Activated CD4-positive, alpha-beta memory T cell treated with anti-CD3 and anti-CD28 coated beads for 36 hours (primary cell): ENCODE measurements around the gene KRT10. TPM values are rescaled to one million over a fixed set of nuclear protein-coding genes. Genes with fewer than 3 reads are reported as not detected.

Source experiments
- CTCF ChIA-PET: fragments of 350-600 bp; sonication (Branson Sonifier 250); formaldehyde crosslinking; loops from one replicate; lab custom pipeline; 2021; ENCODE audit warnings: antibody characterized with exemption, inconsistent platforms; lab: Charles Lee
- POLR2A ChIA-PET: fragments of 350-600 bp; sonication (Branson Sonifier 250); formaldehyde crosslinking; loops from one replicate; lab custom pipeline; 2021; ENCODE audit warnings: antibody characterized with exemption; lab: Charles Lee
- DNase-seq: peaks from one replicate; pipeline ENCODE4 v3.0.0-alpha.2; 2020
- H3K27ac Mint-ChIP-seq: one replicate; pipeline ENCODE4 v1.8.0; 2021; ENCODE audit warnings: mixed read lengths
- H3K27me3 Mint-ChIP-seq: one replicate; pipeline ENCODE4 v1.8.0; 2021; ENCODE audit warnings: mixed read lengths
- H3K36me3 Mint-ChIP-seq: one replicate; pipeline ENCODE4 v1.8.0; 2021; ENCODE audit warnings: mixed read lengths
- H3K4me1 Mint-ChIP-seq: one replicate; pipeline ENCODE4 v1.8.0; 2021; ENCODE audit warnings: low read depth, mixed read lengths
- H3K4me3 Mint-ChIP-seq: one replicate; pipeline ENCODE4 v1.8.0; 2021; ENCODE audit warnings: mild to moderate bottlenecking, mixed read lengths
- H3K9me3 Mint-ChIP-seq: one replicate; pipeline ENCODE4 v1.8.0; 2021; ENCODE audit warnings: mixed read lengths
- intact Hi-C: fragments of 100-400 bp; cut with micrococcal nuclease; formaldehyde crosslinking; loops from one replicate; pipeline ENCODE4 v1.15.1; 2023
- total RNA-seq, 2 experiments: library from RNA; stranded (reverse); gene quantifications; one replicate each; pipeline ENCODE4 v1.2.3, GENCODE V29; 2021

The KRT10 gene
- total RNA-seq, 2 experiments from 2014 or later, result 28.4 to 35.5 TPM

DNA sequence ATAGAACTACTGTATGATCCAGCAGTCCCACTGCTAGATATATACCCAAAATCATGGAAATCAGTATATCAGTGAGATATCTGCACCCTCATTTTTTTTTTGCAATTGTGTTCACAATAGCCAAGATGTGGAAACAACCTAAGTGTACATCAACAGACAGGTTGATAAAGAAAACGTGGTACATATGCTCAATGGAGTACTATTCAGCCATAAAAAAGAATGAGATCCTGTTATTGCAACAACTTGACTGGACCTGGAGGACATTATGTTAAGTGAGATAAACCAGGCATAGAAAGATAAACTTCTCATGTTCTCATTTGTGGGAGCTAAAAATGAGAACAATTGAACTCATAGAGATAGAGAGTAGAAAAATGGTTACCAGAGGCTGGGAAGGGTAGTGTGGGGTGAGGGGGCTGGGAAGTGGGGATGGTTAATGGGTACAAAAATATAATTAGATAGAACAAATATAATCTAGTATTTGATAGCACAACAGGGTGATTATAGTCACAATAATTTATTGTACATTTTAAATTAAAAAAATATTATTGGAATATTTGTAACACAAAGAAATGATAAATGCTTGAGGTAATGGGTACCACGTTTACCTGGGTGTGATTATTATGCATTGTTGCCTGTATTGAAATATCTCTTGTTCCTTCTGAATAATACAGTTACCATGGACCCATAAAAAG is 7.8 kb upstream of the KRT10 start:
- no peak overlapping the region for H3K4me3 Mint-ChIP-seq
- POLR2A ChIA-PET, result no interaction called here
- H3K27me3 Mint-ChIP-seq, result peaks cover 2% of the 10 kb centered on the region
- intact Hi-C loops, result no loop called here
- no peaks in the 10 kb centered on the region for H3K9me3 Mint-ChIP-seq
- no peak overlapping the region for H3K27ac Mint-ChIP-seq
- no peak for DNase-seq
- CTCF ChIA-PET, result interaction anchor here (2.1 kb wide), 1 partner anchor 833 kb away, joined by 7 read pairs; no protein-coding TSS in a partner anchor
- no peaks in the 10 kb centered on the region for H3K36me3 Mint-ChIP-seq
- H3K4me1 Mint-ChIP-seq, result peaks cover 12% of the 10 kb centered on the region

DNA sequence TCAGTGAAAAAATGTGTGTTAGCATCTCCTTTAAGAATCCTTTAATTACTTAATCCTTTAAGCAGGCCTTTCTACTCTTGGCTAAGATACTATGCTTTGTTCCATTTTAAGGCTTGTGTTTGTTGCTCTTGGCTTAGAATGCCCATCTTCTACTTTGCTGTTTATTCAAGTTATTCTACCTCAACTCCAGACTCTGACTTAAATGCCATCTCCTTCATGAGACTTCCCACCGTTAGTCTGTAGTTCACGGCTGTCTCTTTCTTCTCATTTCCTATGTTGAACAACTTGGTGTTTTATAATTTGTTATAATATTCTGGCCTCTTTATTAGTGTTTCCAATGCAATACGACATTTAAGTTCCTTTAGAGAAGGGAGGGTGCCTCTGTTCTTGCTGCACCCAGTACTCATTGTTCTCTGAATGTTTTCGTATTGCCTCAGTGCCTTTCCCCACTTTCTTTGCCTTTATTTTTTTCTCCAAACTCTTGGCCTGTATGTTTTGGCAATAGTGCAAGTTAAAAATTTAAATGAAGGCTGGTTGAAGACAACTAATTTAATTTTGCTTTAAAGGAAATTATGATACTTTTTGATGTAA is 6.1 kb upstream of the KRT10 start:
- intact Hi-C loops, result no loop called here
- POLR2A ChIA-PET, result interaction anchor here (1.0 kb wide), 1 partner anchor 9 kb away, joined by 5 read pairs; no protein-coding TSS in a partner anchor
- H3K4me1 Mint-ChIP-seq, result peaks cover 12% of the 10 kb centered on the region
- H3K27me3 Mint-ChIP-seq, result peaks cover 2% of the 10 kb centered on the region
- CTCF ChIA-PET, result interaction anchor here (0.6 kb wide), 1 partner anchor 10 kb away, joined by 3 read pairs; no protein-coding TSS in a partner anchor
- H3K27ac Mint-ChIP-seq, result no peak overlapping the region
- H3K4me3 Mint-ChIP-seq, result no peak overlapping the region
- H3K9me3 Mint-ChIP-seq, result no peaks in the 10 kb centered on the region
- no peak for DNase-seq
- no peaks in the 10 kb centered on the region for H3K36me3 Mint-ChIP-seq

DNA sequence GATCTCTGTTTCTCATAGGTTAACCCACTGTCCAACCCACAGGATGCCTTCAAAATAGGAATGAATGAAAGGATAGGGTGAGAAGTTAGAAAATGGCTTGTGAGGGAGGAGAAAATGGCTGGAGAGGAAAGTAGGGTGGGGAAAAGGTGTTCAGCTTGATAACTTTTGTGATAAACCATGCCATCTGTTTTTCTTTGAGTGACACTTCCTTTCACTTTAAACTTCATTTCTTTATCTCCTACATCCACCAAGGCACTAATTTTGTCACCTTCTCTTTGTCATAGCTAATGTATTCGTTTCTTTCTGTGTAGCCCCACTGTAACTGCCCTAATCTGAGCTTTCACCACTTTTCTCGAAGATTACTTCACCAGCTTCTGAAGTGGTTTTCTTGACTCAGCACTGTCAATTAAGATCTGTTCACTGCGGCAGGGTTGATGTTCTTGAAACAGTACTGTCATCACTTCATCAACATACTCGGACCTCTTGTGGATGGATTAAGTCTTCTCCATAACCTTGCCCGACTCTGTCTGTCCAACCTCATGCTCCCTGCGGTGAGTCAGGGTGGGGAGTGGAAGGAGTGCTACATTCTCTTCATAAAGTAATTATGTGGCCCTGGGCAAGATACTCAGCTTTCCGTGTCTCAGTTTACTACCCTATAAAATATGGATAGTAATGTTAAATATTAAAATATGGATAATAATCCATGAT is 5.5 kb upstream of the KRT10 start:
- Mint-ChIP-seq H3K27me3 (peaks cover 2% of the 10 kb centered on the region), H3K36me3 (no peaks in the 10 kb centered on the region), H3K27ac (peak overlapping the region; percentile 64), H3K4me1 (peaks cover 10% of the 10 kb centered on the region), H3K4me3 (peak overlapping the region; percentile 45), H3K9me3 (no peaks in the 10 kb centered on the region)
- peak; percentile 11 for DNase-seq
- ChIA-PET POLR2A (interaction anchor here (1.0 kb wide), 1 partner anchor 9 kb away, joined by 5 read pairs; no protein-coding TSS in a partner anchor), CTCF (no interaction called here)
- intact Hi-C loops, result no loop called here

DNA sequence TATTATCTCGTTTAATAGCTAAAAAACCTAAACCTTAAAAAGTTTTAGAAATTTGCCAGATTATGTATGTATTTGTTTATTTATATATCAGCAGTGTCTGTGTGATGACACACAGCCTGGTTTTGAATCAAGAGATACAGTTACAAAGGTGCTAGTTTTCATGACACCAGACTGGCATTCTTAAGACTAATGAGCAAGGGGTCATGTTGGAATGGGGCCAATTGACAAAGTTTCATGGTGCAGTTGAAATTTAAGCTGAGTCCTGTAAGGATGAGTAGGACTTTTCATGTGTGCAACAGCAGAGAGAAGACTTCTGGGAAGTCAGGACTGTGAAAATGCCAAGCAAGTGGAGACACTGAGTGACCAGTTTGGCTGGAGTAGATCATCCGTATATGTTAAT is 3.2 kb upstream of the KRT10 start:
- Mint-ChIP-seq H3K27me3 (peaks cover 6% of the 10 kb centered on the region), H3K9me3 (no peaks in the 10 kb centered on the region), H3K36me3 (peaks cover 4% of the 10 kb centered on the region), H3K4me1 (peaks cover 10% of the 10 kb centered on the region), H3K4me3 (no peak overlapping the region), H3K27ac (no peak overlapping the region)
- DNase-seq, result no peak
- POLR2A ChIA-PET, result no interaction called here
- CTCF ChIA-PET, result interaction anchor here (0.6 to 1.2 kb wide), 2 partner anchors 19 to 497 kb away, joined by 3 read pairs; no protein-coding TSS in a partner anchor
- intact Hi-C loops, result no loop called here

DNA sequence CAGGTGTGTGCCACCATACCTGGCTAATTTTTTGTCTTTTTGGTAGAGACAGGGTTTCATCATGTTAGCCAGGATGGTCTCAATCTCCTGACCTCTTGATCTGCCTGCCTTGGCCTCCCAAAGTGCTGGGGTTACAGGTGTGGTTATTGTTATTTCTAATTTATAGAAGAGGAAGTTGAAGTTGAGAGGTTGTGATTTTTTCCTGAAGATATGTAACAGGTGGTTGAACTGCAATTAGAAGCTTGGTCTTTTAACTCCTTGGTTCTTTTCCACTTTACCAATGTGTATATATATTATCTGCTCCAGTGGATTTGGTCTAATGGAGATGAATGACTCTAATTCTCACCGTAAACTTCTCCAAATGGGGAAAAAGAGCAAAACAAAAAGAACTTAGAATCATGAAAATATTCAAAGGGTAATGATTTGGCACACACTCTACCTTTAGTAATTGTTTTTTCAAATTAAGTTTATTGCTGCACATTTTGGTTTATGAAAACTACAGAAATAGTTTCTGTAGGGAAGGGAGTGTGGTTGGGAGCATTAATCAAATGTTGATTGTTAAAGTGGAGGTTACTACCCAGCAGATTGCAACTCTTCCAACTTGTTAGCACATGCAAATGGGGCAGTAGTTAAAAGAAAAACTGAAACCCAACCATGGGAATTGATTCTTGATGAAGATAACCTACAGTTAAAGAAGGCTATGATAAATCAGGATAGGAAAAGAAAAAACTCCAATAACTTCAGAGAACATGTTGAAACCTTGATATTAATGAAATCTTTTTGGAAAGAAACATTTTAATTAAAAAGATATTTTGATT is 1.8 kb upstream of the KRT10 start:
- Mint-ChIP-seq H3K9me3 (no peaks in the 10 kb centered on the region), H3K4me1 (peaks cover 21% of the 10 kb centered on the region), H3K36me3 (peaks cover 6% of the 10 kb centered on the region), H3K27me3 (peaks cover 6% of the 10 kb centered on the region), H3K4me3 (no peak overlapping the region), H3K27ac (no peak overlapping the region)
- ChIA-PET CTCF (interaction anchor here (1.2 kb wide), 1 partner anchor 18 kb away, joined by 3 read pairs; no protein-coding TSS in a partner anchor), POLR2A (no interaction called here)
- intact Hi-C loops, result no loop called here
- no peak for DNase-seq

DNA sequence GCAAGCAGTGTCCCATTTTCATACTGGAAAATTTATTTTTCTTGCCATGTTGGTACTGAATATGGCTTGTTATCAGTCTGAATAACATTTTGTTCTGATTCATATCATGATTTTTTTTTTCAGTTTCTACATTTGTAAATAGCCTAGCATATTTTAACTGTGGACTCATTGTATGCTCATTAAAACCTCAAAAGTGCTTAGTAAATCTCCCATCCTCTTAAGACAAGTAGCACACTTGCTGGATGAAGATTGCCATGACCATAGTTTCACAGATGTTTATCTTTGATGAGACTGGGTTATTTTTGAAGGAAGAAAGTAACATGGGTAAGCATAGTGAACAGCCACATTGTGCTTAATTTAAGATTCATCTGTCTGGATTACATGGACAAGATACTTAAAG is 878 bp downstream of the KRT10 start:
- Mint-ChIP-seq H3K4me1 (peaks cover 18% of the 10 kb centered on the region), H3K27ac (no peak overlapping the region), H3K4me3 (no peak overlapping the region), H3K9me3 (no peaks in the 10 kb centered on the region), H3K27me3 (peaks cover 6% of the 10 kb centered on the region), H3K36me3 (peaks cover 21% of the 10 kb centered on the region)
- ChIA-PET CTCF (interaction anchor here (0.6 kb wide), 1 partner anchor 34 kb away, joined by 4 read pairs; no protein-coding TSS in a partner anchor), POLR2A (no interaction called here)
- intact Hi-C loops, result no loop called here
- no peak for DNase-seq

DNA sequence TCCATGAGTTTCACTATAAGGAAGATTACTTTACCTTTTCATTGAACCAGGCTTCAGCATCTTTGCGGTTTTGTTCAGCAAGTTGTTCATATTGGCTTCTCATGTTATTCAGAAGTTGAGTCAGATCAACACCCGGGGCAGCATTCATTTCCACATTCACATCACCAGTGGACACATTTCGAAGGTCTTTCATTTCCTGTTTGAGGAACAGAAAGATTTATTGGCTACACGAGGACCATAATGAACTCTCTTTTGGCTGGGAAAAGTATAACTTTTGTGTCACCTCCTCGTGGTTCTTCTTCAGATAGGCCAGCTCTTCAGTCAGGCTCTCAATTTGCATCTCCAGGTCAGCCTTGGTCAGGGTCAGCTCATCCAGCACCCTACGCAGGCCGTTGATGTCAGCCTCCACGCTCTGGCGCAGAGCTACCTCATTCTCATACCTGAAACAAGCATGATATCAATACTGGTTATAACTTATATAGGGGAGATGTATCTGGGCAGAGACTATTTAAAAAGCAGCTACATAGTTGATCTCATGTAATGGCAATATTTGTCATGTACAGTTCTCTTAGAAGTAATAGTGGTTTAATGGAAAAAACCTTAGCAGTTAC is 2.1 kb downstream of the KRT10 start:
- ChIA-PET POLR2A (interaction anchor here (0.6 to 2.5 kb wide), 2 partner anchors 13 to 173 kb away, joined by 3 to 12 read pairs; partner anchors contain the start of gene SMARCE1), CTCF (interaction anchor here (2.4 kb wide), 1 partner anchor 842 kb away, joined by 10 read pairs; no protein-coding TSS in a partner anchor)
- DNase-seq, result peak; percentile 34
- Mint-ChIP-seq H3K36me3 (peaks cover 21% of the 10 kb centered on the region), H3K27me3 (peaks cover 4% of the 10 kb centered on the region), H3K9me3 (no peaks in the 10 kb centered on the region), H3K4me1 (peaks cover 18% of the 10 kb centered on the region), H3K4me3 (peak overlapping the region; percentile 75), H3K27ac (peak overlapping the region; percentile 72)
- intact Hi-C loops, result no loop called here

DNA sequence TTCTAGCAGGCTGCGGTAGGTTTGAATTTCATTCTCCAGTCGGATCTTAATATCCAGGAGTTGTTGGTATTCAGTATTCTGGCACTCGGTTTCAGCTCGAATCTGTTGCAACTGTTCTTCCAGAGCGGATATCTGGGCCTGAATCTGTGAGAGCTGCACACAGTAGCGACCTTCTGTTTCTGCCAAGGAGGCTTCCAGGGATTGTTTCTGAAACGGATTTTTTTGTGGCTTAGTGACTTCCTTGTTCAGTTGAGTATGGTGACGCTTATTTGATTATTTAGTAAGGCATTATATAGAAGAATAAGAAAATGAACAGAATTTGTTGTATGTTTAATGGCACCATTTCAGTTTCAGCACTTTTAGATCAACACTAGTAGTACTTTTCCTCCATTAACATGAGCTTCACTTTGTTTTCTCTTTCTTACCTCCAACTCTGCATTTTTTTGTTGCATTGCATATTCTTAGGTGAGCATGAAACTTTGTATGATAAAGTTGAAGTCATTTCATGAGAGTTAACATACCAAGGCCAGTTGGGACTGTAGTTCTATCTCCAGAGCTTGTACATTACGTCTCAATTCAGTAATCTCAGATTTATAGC is 2.8 kb downstream of the KRT10 start:
- CTCF ChIA-PET, result interaction anchor here (0.7 to 2.4 kb wide), 6 partner anchors 37 to 869 kb away, joined by 3 to 13 read pairs (median 4); partner anchors contain the start of gene EIF1
- H3K27ac Mint-ChIP-seq, result peak overlapping the region; percentile 72
- intact Hi-C loops, result loop anchor here (5.0 kb wide), 1 partner anchor 848 kb away; no protein-coding TSS in a partner anchor
- H3K4me1 Mint-ChIP-seq, result peaks cover 18% of the 10 kb centered on the region
- no peak for DNase-seq
- POLR2A ChIA-PET, result interaction anchor here (0.6 to 2.5 kb wide), 3 partner anchors 8 to 172 kb away, joined by 3 to 12 read pairs (median 5); partner anchors contain the start of gene SMARCE1
- peaks cover 6% of the 10 kb centered on the region for H3K27me3 Mint-ChIP-seq
- peak overlapping the region; percentile 75 for H3K4me3 Mint-ChIP-seq
- no peaks in the 10 kb centered on the region for H3K9me3 Mint-ChIP-seq
- H3K36me3 Mint-ChIP-seq, result peaks cover 21% of the 10 kb centered on the region

DNA sequence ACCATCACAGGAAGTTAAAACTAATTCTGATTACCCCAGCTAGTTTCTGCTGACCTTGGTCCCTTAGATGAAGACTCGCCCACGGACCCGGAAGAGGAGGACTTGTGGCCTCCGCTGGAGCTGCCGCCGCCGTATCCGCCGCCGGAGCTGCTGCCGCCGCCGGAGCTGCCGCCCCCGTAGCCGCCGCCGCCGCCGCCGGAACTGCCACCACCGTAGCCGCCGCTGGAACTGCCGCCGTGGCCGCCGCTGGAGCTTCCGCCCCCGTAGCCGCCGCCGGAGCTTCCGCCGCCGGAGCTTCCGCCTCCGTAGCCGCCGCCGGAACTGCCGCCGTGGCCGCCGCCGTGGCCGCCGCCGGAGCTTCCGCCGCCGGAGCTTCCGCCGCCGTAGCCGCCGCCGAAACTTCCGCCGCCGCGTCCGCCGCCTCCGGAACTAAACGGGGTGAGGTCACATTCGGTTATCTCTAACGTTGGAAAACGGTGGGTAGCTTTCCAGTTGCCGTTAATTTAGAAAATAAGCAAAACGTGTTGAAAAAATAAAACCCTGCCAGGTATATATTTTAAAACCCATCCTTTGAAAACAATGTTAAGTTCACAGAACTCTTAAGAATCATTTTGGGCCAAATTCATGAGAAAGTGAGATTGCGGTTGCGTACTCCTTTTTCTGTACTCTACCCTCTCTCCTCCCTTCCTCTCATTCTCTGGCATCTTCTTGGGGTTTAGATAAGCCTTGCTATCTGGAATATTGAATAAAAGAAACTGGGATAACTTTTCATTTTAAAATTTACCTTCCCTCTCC is 3.5 kb downstream of the KRT10 start:
- Mint-ChIP-seq H3K27me3 (peaks cover 7% of the 10 kb centered on the region), H3K27ac (peak overlapping the region; percentile 94), H3K4me1 (peaks cover 18% of the 10 kb centered on the region), H3K4me3 (peak overlapping the region; percentile 87), H3K36me3 (peaks cover 21% of the 10 kb centered on the region), H3K9me3 (no peaks in the 10 kb centered on the region)
- intact Hi-C loops, result loop anchor here (5.0 kb wide), 1 partner anchor 848 kb away; no protein-coding TSS in a partner anchor
- DNase-seq, result peak; percentile 91
- ChIA-PET CTCF (interaction anchor here (0.7 to 2.4 kb wide), 10 partner anchors 15 to 870 kb away, joined by 3 to 15 read pairs (median 4); partner anchors contain the start of gene EIF1), POLR2A (interaction anchor here (0.8 to 2.5 kb wide), 4 partner anchors 9 to 1112 kb away, joined by 4 to 12 read pairs (median 5); partner anchors contain the start of genes ODAD4 and SMARCE1)
